Measurements from ENCODE around the gene WIPI1.
A peak's percentile ranks its signal among the peaks of the same experiment; 100 is the strongest.

Gene WIPI1

DNA sequence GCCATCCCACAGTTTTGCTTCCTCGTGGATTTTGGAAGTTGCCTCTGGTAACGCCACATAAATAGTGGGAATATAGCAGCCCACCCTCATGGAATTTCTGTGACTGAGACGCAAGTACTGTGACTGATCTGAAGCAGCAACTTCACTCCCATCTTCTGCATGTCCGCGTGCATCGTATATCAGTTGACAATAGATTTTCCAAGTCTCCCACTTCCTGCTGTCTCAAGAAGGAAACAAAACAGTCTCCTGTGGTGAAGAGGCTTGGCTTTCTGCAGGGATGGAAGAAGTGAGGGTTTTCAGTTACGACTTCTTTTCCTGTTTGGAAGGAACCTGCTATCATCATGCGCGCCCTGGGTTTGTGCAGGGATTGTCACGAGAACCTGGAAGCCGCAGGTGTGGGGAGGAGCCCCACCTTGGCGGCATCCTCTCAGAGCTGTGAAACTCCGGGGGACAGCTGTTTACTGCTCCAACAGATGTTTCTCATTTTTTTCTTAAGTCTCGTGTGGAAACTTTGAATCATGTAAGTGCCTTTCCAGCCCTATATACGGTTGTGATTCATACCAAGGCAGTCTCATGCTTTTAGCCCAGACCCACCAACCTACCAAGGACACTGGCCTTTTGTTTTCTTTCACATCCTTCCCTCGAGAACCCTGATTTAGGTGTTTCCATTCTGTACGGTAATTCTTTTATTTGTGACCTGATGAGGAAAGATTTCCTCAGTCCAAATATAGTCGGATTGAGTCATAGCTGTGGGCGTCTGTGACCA is 57.5 kb downstream of the WIPI1 start:
- H3K36me3 ChIP-seq (ENCODE audit: control insufficient read depth, low read length): no peaks in the 10 kb centered on the region
- H3K4me2 ChIP-seq (ENCODE audit: low read length): no peak overlapping the region
- H3K9me3 ChIP-seq (ENCODE audit: control insufficient read depth, insufficient read depth, low read length): no peaks in the 10 kb centered on the region
- H4K20me1 ChIP-seq (ENCODE audit: control insufficient read depth, insufficient read depth, low read depth, low read length): no peaks in the 10 kb centered on the region
- TF ChIP-seq, protein P1, sequence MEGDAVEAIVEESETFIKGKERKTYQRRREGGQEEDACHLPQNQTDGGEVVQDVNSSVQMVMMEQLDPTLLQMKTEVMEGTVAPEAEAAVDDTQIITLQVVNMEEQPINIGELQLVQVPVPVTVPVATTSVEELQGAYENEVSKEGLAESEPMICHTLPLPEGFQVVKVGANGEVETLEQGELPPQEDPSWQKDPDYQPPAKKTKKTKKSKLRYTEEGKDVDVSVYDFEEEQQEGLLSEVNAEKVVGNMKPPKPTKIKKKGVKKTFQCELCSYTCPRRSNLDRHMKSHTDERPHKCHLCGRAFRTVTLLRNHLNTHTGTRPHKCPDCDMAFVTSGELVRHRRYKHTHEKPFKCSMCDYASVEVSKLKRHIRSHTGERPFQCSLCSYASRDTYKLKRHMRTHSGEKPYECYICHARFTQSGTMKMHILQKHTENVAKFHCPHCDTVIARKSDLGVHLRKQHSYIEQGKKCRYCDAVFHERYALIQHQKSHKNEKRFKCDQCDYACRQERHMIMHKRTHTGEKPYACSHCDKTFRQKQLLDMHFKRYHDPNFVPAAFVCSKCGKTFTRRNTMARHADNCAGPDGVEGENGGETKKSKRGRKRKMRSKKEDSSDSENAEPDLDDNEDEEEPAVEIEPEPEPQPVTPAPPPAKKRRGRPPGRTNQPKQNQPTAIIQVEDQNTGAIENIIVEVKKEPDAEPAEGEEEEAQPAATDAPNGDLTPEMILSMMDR (IDR thresholded peaks at IDR 0.05; ENCODE audit: low read depth, low read length, poor library complexity, severe bottlenecking): no peak
- TF ChIP-seq EZH2phosphoT487 (IDR thresholded peaks at IDR 0.05; ENCODE audit: borderline replicate concordance, low read length): no peak
- H3K27ac ChIP-seq (ENCODE audit: low read depth, low read length): no peak overlapping the region
- H3K79me2 ChIP-seq (ENCODE audit: control insufficient read depth, low read length): no peaks in the 10 kb centered on the region
- H3K9me2 ChIP-seq (replicated peaks; ENCODE audit: control insufficient read depth, low read length): no peaks in the 10 kb centered on the region
- H3K27me3 ChIP-seq (ENCODE audit: control insufficient read depth, low read length): no peaks in the 10 kb centered on the region
- no peaks in the 10 kb centered on the region for H3F3A ChIP-seq (ENCODE audit: control insufficient read depth, insufficient read depth)
- no peak overlapping the region for H3K4me3 ChIP-seq (ENCODE audit: low read length)
- H3K4me1 ChIP-seq (ENCODE audit: control insufficient read depth, low read length): peaks cover 20% of the 10 kb centered on the region

GRCh38 chr17:68398691-68399637 is 58.3 kb downstream of the WIPI1 start:
- Histone ChIP-seq H3K4me1 (ENCODE audit: control insufficient read depth, low read length) (peaks cover 20% of the 10 kb centered on the region), H3K4me3 (ENCODE audit: low read length) (peak overlapping the region; percentile 23; the same call in 1 of the 2 replicates), H3K4me2 (ENCODE audit: low read length) (peak overlapping the region; percentile 50), H4K20me1 (ENCODE audit: control insufficient read depth, insufficient read depth, low read depth, low read length) (no peaks in the 10 kb centered on the region), H3K27me3 (ENCODE audit: control insufficient read depth, low read length) (no peaks in the 10 kb centered on the region), H3K36me3 (ENCODE audit: control insufficient read depth, low read length) (no peaks in the 10 kb centered on the region), H3K79me2 (ENCODE audit: control insufficient read depth, low read length) (no peaks in the 10 kb centered on the region), H3K9me2 (replicated peaks; ENCODE audit: control insufficient read depth, low read length) (no peaks in the 10 kb centered on the region), H3K27ac (ENCODE audit: low read depth, low read length) (no peak overlapping the region), H3K9me3 (ENCODE audit: control insufficient read depth, insufficient read depth, low read length) (no peaks in the 10 kb centered on the region), H3F3A (ENCODE audit: control insufficient read depth, insufficient read depth) (no peaks in the 10 kb centered on the region)
- TF ChIP-seq EZH2phosphoT487 (IDR thresholded peaks at IDR 0.05; ENCODE audit: borderline replicate concordance, low read length): no peak
- TF ChIP-seq, protein P1 (IDR thresholded peaks at IDR 0.05; ENCODE audit: low read depth, low read length, poor library complexity, severe bottlenecking): peak; percentile 84

GRCh38 chr17:68397108-68397536 is 60.2 kb downstream of the WIPI1 start:
- Histone ChIP-seq H3K4me2 (ENCODE audit: low read length) (no peak overlapping the region), H4K20me1 (ENCODE audit: control insufficient read depth, insufficient read depth, low read depth, low read length) (no peaks in the 10 kb centered on the region), H3K79me2 (ENCODE audit: control insufficient read depth, low read length) (no peaks in the 10 kb centered on the region), H3K27me3 (ENCODE audit: control insufficient read depth, low read length) (no peaks in the 10 kb centered on the region), H3K36me3 (ENCODE audit: control insufficient read depth, low read length) (no peaks in the 10 kb centered on the region), H3K9me3 (ENCODE audit: control insufficient read depth, insufficient read depth, low read length) (no peaks in the 10 kb centered on the region), H3K27ac (ENCODE audit: low read depth, low read length) (no peak overlapping the region), H3K4me3 (ENCODE audit: low read length) (no peak overlapping the region), H3K4me1 (ENCODE audit: control insufficient read depth, low read length) (peaks cover 20% of the 10 kb centered on the region), H3K9me2 (replicated peaks; ENCODE audit: control insufficient read depth, low read length) (no peaks in the 10 kb centered on the region), H3F3A (ENCODE audit: control insufficient read depth, insufficient read depth) (no peaks in the 10 kb centered on the region)
- TF ChIP-seq, protein P1 (IDR thresholded peaks at IDR 0.05; ENCODE audit: low read depth, low read length, poor library complexity, severe bottlenecking): no peak
- no peak for TF ChIP-seq EZH2phosphoT487 (IDR thresholded peaks at IDR 0.05; ENCODE audit: borderline replicate concordance, low read length)

Data from DOHH2 (cell line).